Endodermal cell (in vitro differentiated cells): ENCODE measurements around the gene GYS2. TPM values are rescaled to one million over a fixed set of nuclear protein-coding genes. Genes with fewer than 3 reads are reported as not detected.

Experiments used
- DNase-seq: peaks from one replicate; pipeline ENCODE4 v3.0.0-alpha.2; 2017
- H3K27ac ChIP-seq: 2 replicates; pipeline ENCODE4 v1.5.1; 2013; ENCODE audit warnings: mild to moderate bottlenecking, low read depth, low read length, moderate library complexity
- H3K27me3 ChIP-seq: 2 replicates; pipeline ENCODE4 v1.6.1; 2013; ENCODE audit warnings: mild to moderate bottlenecking, low read length, moderate library complexity; ENCODE audit not compliant: insufficient read depth, control insufficient read depth, poor library complexity, severe bottlenecking
- H3K36me3 ChIP-seq: 2 replicates; pipeline ENCODE4 v1.7.0; 2013; ENCODE audit warnings: mild to moderate bottlenecking, low read length, moderate library complexity; ENCODE audit not compliant: control insufficient read depth, insufficient read depth
- H3K4me1 ChIP-seq: one replicate; pipeline ENCODE4 v1.7.0; 2013; ENCODE audit warnings: low read length; ENCODE audit not compliant: control insufficient read depth, insufficient read depth
- H3K4me3 ChIP-seq: 2 replicates; pipeline ENCODE4 v1.5.1; 2013; ENCODE audit warnings: mild to moderate bottlenecking, low read length, moderate library complexity
- H3K9ac ChIP-seq: 2 replicates; pipeline ENCODE4 v1.6.1; 2013; ENCODE audit warnings: mild to moderate bottlenecking, low read length, moderate library complexity; ENCODE audit not compliant: poor library complexity, severe bottlenecking; ENCODE audit errors: extremely low read depth
- H3K9me3 ChIP-seq: 2 replicates; pipeline ENCODE4 v1.6.1; 2013; ENCODE audit warnings: mild to moderate bottlenecking, low read length, moderate library complexity; ENCODE audit not compliant: control insufficient read depth
- H3K27ac Mint-ChIP-seq: 2 replicates; pipeline ENCODE4 v1.8.0; 2020; ENCODE audit warnings: mixed read lengths
- H3K27me3 Mint-ChIP-seq: 2 replicates; pipeline ENCODE4 v1.8.0; 2021; ENCODE audit warnings: mild to moderate bottlenecking, mixed read lengths; ENCODE audit not compliant: insufficient read depth
- H3K36me3 Mint-ChIP-seq: 2 replicates; pipeline ENCODE4 v1.8.0; 2020; ENCODE audit warnings: low read depth, mixed read lengths
- H3K4me1 Mint-ChIP-seq: 2 replicates; pipeline ENCODE4 v1.8.0; 2020; ENCODE audit warnings: mixed read lengths
- H3K4me3 Mint-ChIP-seq: 2 replicates; pipeline ENCODE4 v1.8.0; 2020; ENCODE audit warnings: mild to moderate bottlenecking, moderate library complexity, mixed read lengths
- H3K9me3 Mint-ChIP-seq: 2 replicates; pipeline ENCODE4 v1.8.0; 2020; ENCODE audit warnings: mild to moderate bottlenecking, mixed read lengths
- CTCF ChIP-seq: fragments of 200-600 bp; sonication (generic); conservative IDR thresholded peaks from 2 replicates; pipeline ENCODE4 v1.5.0; 2021; ENCODE audit warnings: antibody characterized with exemption, mild to moderate bottlenecking
- WGBS, 2 experiments: methylation state at CpG; one replicate each; pipeline versions ENCODE4 v1.1.5 to v1.1.7; 2013; ENCODE audit warnings: missing lambda C conversion rate in 2 of 2, mixed read lengths in 1 of 2; ENCODE audit not compliant: insufficient coverage in 1 of 2, insufficient read length in 1 of 2; 5-methylcytosine and 5-hydroxymethylcytosine counted together
- total RNA-seq, 2 donors: library from RNA; stranded (reverse); fragmentation: NEBNext Ultra II Directional in 1 of 2; extraction: Animal tissue kit (Norgen Biotek cat#: 25700) in 1 of 2; gene quantifications; 2 replicates in 1 of 2; 3 replicates in 1 of 2; pipeline ENCODE4 v1.2.1, GENCODE V29; 2021

The GYS2 gene
- total RNA-seq, 2 donors from 2014 or later, result not detected

GRCh38 chr12:21615431-21615830 lies 10.8 kb upstream of the GYS2 start:
- 72 to 83% methylated on average over 1 of the region's 1 CpG for WGBS, 2 experiments
- peaks cover 5% of the 10 kb centered on the region for H3K4me1 ChIP-seq
- H3K36me3 ChIP-seq, result no peaks in the 10 kb centered on the region
- no peak overlapping the region for H3K4me3 Mint-ChIP-seq
- peaks cover 3% of the 10 kb centered on the region for H3K27me3 ChIP-seq
- peaks cover 2% of the 10 kb centered on the region for H3K36me3 Mint-ChIP-seq
- no peak overlapping the region for H3K9ac ChIP-seq
- no peak overlapping the region for H3K4me3 ChIP-seq
- peaks cover 3% of the 10 kb centered on the region for H3K9me3 Mint-ChIP-seq
- no peak for DNase-seq
- no peaks in the 10 kb centered on the region for H3K9me3 ChIP-seq
- H3K27ac Mint-ChIP-seq, result no peak overlapping the region
- TF ChIP-seq CTCF, result no peak
- no peak overlapping the region for H3K27ac ChIP-seq
- H3K27me3 Mint-ChIP-seq, result peaks cover 8% of the 10 kb centered on the region
- peaks cover 10% of the 10 kb centered on the region for H3K4me1 Mint-ChIP-seq

- H3K36me3 ChIP-seq, result no peaks in the 10 kb centered on the region
- Mint-ChIP-seq H3K9me3 (no peaks in the 10 kb centered on the region), H3K4me1 (peaks cover 6% of the 10 kb centered on the region), H3K27ac (no peak overlapping the region), H3K4me3 (no peak overlapping the region), H3K27me3 (peaks cover 8% of the 10 kb centered on the region), H3K36me3 (no peaks in the 10 kb centered on the region)
- H3K4me1 ChIP-seq, result peaks cover 5% of the 10 kb centered on the region
- WGBS, 2 experiments, result 96% methylated on average over 2 of the region's 2 CpGs; no CpG with 5 or more reads in 1 of the 2 experiments
- no peak overlapping the region for H3K9ac ChIP-seq
- no peaks in the 10 kb centered on the region for H3K9me3 ChIP-seq
- TF ChIP-seq CTCF, result no peak
- no peak overlapping the region for H3K4me3 ChIP-seq
- H3K27me3 ChIP-seq, result peaks cover 3% of the 10 kb centered on the region
- no peak for DNase-seq
- no peak overlapping the region for H3K27ac ChIP-seq
Measured at GRCh38 chr12:21614506-21614905, 9.9 kb upstream of the GYS2 start.

GRCh38 chr12:21613931-21614330 lies 9.3 kb upstream of the GYS2 start:
- Mint-ChIP-seq H3K27ac (no peak overlapping the region), H3K36me3 (no peaks in the 10 kb centered on the region), H3K9me3 (no peaks in the 10 kb centered on the region), H3K27me3 (peaks cover 8% of the 10 kb centered on the region), H3K4me3 (no peak overlapping the region), H3K4me1 (peaks cover 6% of the 10 kb centered on the region)
- no peak for DNase-seq
- TF ChIP-seq CTCF, result peak; percentile 67
- Histone ChIP-seq H3K4me3 (no peak overlapping the region), H3K9me3 (no peaks in the 10 kb centered on the region), H3K4me1 (peaks cover 5% of the 10 kb centered on the region), H3K27ac (no peak overlapping the region), H3K36me3 (no peaks in the 10 kb centered on the region), H3K27me3 (peaks cover 3% of the 10 kb centered on the region), H3K9ac (no peak overlapping the region)
- WGBS, 2 experiments, result 60 to 89% methylated on average over 1 to 2 of the region's 2 CpGs
